Measurements from ENCODE around the gene ZNF791. TPM values are rescaled to one million over a fixed set of nuclear protein-coding genes. Genes with fewer than 3 reads are reported as not detected.
"Not testable (repeated sequence)": the region's sequence is repeated elsewhere in the genome, so short reads cannot be mapped to it uniquely, and the experiment has no call there.

The ZNF791 gene
- total RNA-seq = 10 to 100 TPM; 16.4 to 44.3 (median 35.2) TPM
- polyA plus RNA-seq = 10 to 100 TPM; 13.6 to 21.7 TPM
- long read RNA-seq, donor 1, full-length matches to known transcripts = 82 of 97 reads
- long read RNA-seq, donor 1, partial matches to known transcripts = 2 of 97 reads
- long read RNA-seq, donor 1, other reads (novel, unspliced or antisense) = 13 of 97 reads
- long read RNA-seq, donor 2, full-length matches to known transcripts = 2 of 1,924 reads
- long read RNA-seq, donor 2, partial matches to known transcripts = 1,922 of 1,924 reads
- long read RNA-seq, donor 2, other reads (novel, unspliced or antisense) = 0 of 1,924 reads
- long read RNA-seq, donor 3, full-length matches to known transcripts = 26 of 31 reads
- long read RNA-seq, donor 3, partial matches to known transcripts = 1 of 31 reads
- long read RNA-seq, donor 3, other reads (novel, unspliced or antisense) = 4 of 31 reads

- no peaks in the 10 kb centered on the region for H3K9me3 ChIP-seq
- peaks cover 4% of the 10 kb centered on the region for H3K4me1 ChIP-seq (ENCODE audit: insufficient read depth)
- intact Hi-C loops (cut with DNase I) = no loop called here
- H3K27me3 ChIP-seq = no peaks in the 10 kb centered on the region
- DNase-seq = peak; percentile 97 to 99 (median 98)
- peak within 1 kb of the TSS; percentile 96 for H3K27ac ChIP-seq
- no peak for TF ChIP-seq EP300 (IDR thresholded peaks at IDR 0.05)
- TF ChIP-seq, protein P1, sequence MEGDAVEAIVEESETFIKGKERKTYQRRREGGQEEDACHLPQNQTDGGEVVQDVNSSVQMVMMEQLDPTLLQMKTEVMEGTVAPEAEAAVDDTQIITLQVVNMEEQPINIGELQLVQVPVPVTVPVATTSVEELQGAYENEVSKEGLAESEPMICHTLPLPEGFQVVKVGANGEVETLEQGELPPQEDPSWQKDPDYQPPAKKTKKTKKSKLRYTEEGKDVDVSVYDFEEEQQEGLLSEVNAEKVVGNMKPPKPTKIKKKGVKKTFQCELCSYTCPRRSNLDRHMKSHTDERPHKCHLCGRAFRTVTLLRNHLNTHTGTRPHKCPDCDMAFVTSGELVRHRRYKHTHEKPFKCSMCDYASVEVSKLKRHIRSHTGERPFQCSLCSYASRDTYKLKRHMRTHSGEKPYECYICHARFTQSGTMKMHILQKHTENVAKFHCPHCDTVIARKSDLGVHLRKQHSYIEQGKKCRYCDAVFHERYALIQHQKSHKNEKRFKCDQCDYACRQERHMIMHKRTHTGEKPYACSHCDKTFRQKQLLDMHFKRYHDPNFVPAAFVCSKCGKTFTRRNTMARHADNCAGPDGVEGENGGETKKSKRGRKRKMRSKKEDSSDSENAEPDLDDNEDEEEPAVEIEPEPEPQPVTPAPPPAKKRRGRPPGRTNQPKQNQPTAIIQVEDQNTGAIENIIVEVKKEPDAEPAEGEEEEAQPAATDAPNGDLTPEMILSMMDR (IDR thresholded peaks at IDR 0.05) = peak in 1 of 3 donors; percentile 15
- TF ChIP-seq POLR2A (IDR thresholded peaks at IDR 0.05) = peak; percentile 97
- no peaks in the 10 kb centered on the region for H3K36me3 ChIP-seq
- peak within 1 kb of the TSS; percentile 99 for H3K4me3 ChIP-seq
- 0 to 1% (median 0%) methylated on average over 56 to 61 of the region's 61 CpGs for WGBS, 3 donors
Measured at GRCh38 chr19:12610540-12611360, at the start of gene ZNF791, which contains the start of gene ZNF490. Gene ZNF791, plus strand, starts transcription at chr19:12610920. Its CDS starts 160 bp downstream, at chr19:12611080. Gene ZNF490, minus strand, starts transcription at chr19:12610813. Its CDS starts 133 bp downstream, at chr19:12610680.

DNA sequence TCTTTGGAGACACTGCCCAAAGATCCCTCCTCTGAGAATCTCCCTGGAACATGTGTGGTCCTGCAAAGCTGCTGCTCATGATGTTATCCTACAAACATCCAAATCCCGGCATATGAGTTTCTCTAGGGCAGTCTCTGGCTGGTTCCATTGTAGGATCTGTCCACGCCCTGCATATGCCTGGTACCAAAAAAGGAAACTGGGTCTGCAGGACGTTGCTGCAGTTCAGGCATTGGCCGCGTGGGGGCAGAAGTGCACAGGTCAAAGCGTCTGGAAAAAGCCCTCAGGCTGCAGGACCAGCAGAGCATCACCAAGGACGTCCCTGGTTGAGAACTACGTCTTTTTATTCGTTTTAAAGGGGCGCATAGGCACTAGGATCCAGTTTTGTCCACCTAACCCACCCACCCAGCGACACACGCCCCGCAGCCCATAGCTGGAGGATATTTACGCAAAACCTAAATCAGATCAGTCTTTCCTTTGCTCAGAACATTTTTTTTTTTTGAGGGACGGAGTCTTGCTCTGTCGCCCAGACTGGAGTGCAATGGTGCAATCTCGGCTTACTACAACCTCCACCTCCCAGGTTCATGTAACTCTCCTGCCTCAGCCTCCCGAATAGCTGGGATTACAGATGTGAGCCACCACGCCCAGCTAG lies 46.6 kb upstream of the ZNF791 start:
- no peaks in the 10 kb centered on the region for H3K9me3 ChIP-seq

DNA sequence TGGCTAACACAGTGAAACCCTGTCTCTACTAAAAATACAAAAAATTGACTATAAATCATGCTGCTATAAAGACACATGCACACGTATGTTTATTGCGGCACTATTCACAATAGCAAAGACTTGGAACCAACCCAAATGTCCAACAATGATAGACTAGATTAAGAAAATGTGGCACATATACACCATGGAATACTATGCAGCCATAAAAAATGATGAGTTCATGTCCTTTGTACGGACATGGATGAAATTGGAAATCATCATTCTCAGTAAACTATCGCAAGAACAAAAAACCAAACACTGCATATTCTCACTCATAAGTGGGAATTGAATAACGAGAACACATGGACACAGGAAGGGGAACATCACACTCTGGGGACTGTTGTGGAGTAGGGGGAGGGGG lies 44.3 kb upstream of the ZNF791 start:
- not testable (repeated sequence) for H3K27ac ChIP-seq; DNase-seq; H3K27me3 ChIP-seq; H3K4me3 ChIP-seq; H3K36me3 ChIP-seq; H3K9me3 ChIP-seq; H3K4me1 ChIP-seq (ENCODE audit: insufficient read depth)
- WGBS, 3 donors = 92 to 96% (median 93%) methylated on average over 5 of the region's 5 CpGs
- intact Hi-C loops (cut with DNase I) = loop anchor here in 1 of 4 donors (10.0 kb wide), 1 partner anchor 98 kb away; the partner anchor contains the start of genes MAN2B1 and WDR83

More for the DNA sequence above, 46.6 kb upstream of the ZNF791 start:
- Histone ChIP-seq H3K4me3 (no peak overlapping the region), H3K27ac (no peak overlapping the region), H3K4me1 (ENCODE audit: insufficient read depth) (no peaks in the 10 kb centered on the region), H3K36me3 (no peaks in the 10 kb centered on the region), H3K27me3 (no peaks in the 10 kb centered on the region)
- intact Hi-C loops (cut with DNase I) = loop anchor here in 1 of 4 donors (10.0 kb wide), 1 partner anchor 101 kb away; the partner anchor contains the start of genes MAN2B1 and WDR83
- 18% methylated on average over 19 of the region's 19 CpGs for WGBS, 3 donors
- TF ChIP-seq EP300 (IDR thresholded peaks at IDR 0.05) (no peak), POLR2A (IDR thresholded peaks at IDR 0.05) (no peak)
- TF ChIP-seq, protein P1 (IDR thresholded peaks at IDR 0.05) = peak; percentile 71 to 86 (median 73)
- peak; percentile 76 to 92 (median 87) for DNase-seq

- no peak for DNase-seq
- WGBS, 3 donors = 87 to 89% (median 87%) methylated on average over 4 of the region's 4 CpGs
- H3K9me3 ChIP-seq = no peaks in the 10 kb centered on the region
- no peaks in the 10 kb centered on the region for H3K4me1 ChIP-seq (ENCODE audit: insufficient read depth)
- H3K36me3 ChIP-seq = no peaks in the 10 kb centered on the region
- TF ChIP-seq, protein P1 (IDR thresholded peaks at IDR 0.05) = no peak
- no peak for TF ChIP-seq EP300 (IDR thresholded peaks at IDR 0.05)
- TF ChIP-seq POLR2A (IDR thresholded peaks at IDR 0.05) = no peak
- no peak overlapping the region for H3K4me3 ChIP-seq
- H3K27ac ChIP-seq = no peak overlapping the region
- no peaks in the 10 kb centered on the region for H3K27me3 ChIP-seq
- intact Hi-C loops (cut with DNase I) = loop anchor here in 1 of 4 donors (10.0 kb wide), 1 partner anchor 97 kb away; the partner anchor contains the start of genes MAN2B1 and WDR83
Measured at GRCh38 chr19:12567951-12568350, 42.8 kb upstream of the ZNF791 start.
